Thymus (tissue), 11 donors: ENCODE data around the gene FOXO3. TPM values are rescaled to one million over a fixed set of nuclear protein-coding genes. Genes with fewer than 3 reads are reported as not detected.
A peak's percentile ranks its signal among the peaks of the same experiment; 100 is the strongest.

Source experiments
- DNase-seq, 9 donors: peaks; one replicate each; pipeline ENCODE4 v3.0.0-alpha.2; 2013; ENCODE audit warnings: low spot score in 9 of 9, low read depth in 6 of 9, missing footprints in 1 of 9
- H3K27ac ChIP-seq, 2 donors: one replicate each; pipeline ENCODE4 v1.5.1; 2013; ENCODE audit warnings: control low read depth in 1 of 2, low read depth in 1 of 2, low read length in 1 of 2, mild to moderate bottlenecking in 1 of 2, moderate library complexity in 1 of 2
- H3K27me3 ChIP-seq, 2 donors: one replicate each; pipeline ENCODE4 v1.5.1; 2013; ENCODE audit warnings: low read length in 1 of 2; ENCODE audit not compliant: control insufficient read depth in 2 of 2, insufficient read depth in 1 of 2
- H3K36me3 ChIP-seq, 2 donors: one replicate each; pipeline ENCODE4 v1.5.1; 2013; ENCODE audit warnings: low read length in 1 of 2, mild to moderate bottlenecking in 1 of 2, moderate library complexity in 1 of 2; ENCODE audit not compliant: control insufficient read depth in 2 of 2, insufficient read depth in 2 of 2
- H3K4me1 ChIP-seq, 2 donors: one replicate each; pipeline ENCODE4 v1.5.1; 2013; ENCODE audit warnings: low read length in 2 of 2; ENCODE audit not compliant: control insufficient read depth in 2 of 2, insufficient read depth in 2 of 2
- H3K4me3 ChIP-seq, 2 donors: one replicate each; pipeline ENCODE4 v1.5.1; 2013; ENCODE audit warnings: low read length in 2 of 2, control low read depth in 1 of 2, mild to moderate bottlenecking in 1 of 2
- H3K9me3 ChIP-seq, 2 donors: one replicate each; pipeline ENCODE4 v1.5.1; 2013; ENCODE audit warnings: low read length in 1 of 2, mild to moderate bottlenecking in 1 of 2; ENCODE audit not compliant: control insufficient read depth in 2 of 2, insufficient read depth in 1 of 2
- WGBS: extraction: QIAGEN DNeasy Blood & Tissue Kit; methylation state at CpG from one replicate; pipeline ENCODE4 v1.1.7; 2013; 5-methylcytosine and 5-hydroxymethylcytosine counted together
- polyA plus RNA-seq: library from polyadenylated mRNA; stranded (reverse); fragments of 200-250 nt; gene quantifications from one replicate; pipeline ENCODE4 v1.2.3, GENCODE V29; 2013
- total RNA-seq: library from RNA; stranded (reverse); fragments of 120-200 nt; gene quantifications from one replicate; pipeline ENCODE4 v1.2.4, GENCODE V29; 2013
- donor health status: healthy.

The FOXO3 gene
- total and polyA plus RNA-seq, 2 donors: 11.2 to 33.6 TPM

DNA sequence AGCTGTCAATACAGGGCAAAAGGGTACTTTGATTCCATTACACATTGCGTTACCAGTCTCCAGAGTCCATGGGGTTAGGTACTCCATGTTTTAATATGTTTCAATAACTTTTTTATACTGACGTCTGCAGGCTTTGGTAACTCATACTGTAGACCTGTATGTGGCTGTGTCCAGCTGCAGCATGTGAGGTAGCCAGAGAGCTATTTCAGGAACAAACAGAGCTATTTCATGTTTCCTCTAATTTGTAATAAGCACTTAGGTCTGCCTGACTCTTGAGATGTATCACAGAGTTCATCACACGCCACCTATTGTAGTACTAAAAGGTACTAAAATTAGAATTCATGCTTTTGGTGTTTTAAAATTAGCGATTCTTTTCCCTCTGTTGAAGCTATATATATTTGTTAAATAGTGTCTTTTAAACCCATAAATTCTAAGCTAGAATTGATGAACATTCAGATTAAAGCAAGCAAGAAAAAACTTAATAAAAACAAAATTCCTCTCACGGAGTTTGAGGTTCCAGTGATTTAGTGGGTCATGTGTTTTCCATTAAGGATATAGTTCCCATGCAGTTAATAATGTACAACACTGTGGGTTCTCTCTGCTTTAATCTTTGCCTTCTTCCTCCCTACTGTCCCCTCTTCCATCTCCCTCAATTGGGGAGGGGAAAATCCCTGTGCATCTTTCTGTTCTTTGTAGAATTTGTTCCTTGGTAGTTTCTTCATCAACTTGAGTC is 37.0 kb downstream of the FOXO3 start:
- no peak overlapping the region for H3K27ac ChIP-seq
- no peaks in the 10 kb centered on the region for H3K36me3 ChIP-seq
- DNase-seq: no peak
- peaks cover 19 to 23% of the 10 kb centered on the region in 2 donors for H3K4me1 ChIP-seq
- 95% methylated on average over 5 of the region's 5 CpGs for WGBS
- no peak overlapping the region for H3K4me3 ChIP-seq
- H3K27me3 ChIP-seq: no peaks in the 10 kb centered on the region
- no peaks in the 10 kb centered on the region for H3K9me3 ChIP-seq

DNA sequence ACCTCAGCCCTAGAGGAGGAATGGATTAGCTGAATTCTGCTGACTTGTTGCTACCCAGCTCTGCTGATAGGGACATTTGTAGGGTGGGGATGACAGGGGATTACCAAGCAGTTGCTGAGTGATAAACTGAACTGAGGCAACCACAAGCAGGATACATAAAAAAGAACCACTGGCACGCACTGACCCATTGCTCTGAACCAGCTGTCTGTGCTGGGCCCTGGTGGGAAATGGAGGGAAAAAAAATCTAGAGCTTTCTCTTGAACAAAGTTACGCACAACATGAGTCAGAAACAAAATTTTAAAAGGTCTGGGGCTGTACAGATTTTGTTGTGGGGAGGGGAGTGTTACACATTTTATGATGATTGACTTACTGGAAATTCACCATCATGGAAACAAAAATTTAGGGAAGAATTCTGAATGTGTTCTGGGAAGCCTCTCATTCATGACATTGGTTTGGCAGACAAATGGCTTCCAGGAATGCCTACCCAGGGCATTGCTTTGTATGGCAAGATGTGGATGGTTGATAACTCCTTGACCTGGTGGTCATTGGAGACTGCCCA is 37.7 kb downstream of the FOXO3 start:
- WGBS: 90% methylated on average over 2 of the region's 2 CpGs
- peak overlapping the region in 1 of 2 donors; percentile 47 for H3K27ac ChIP-seq
- H3K4me3 ChIP-seq: no peak overlapping the region
- no peaks in the 10 kb centered on the region for H3K9me3 ChIP-seq
- no peaks in the 10 kb centered on the region for H3K36me3 ChIP-seq
- peaks cover 16 to 19% of the 10 kb centered on the region in 2 donors for H3K4me1 ChIP-seq
- DNase-seq: no peak
- no peaks in the 10 kb centered on the region for H3K27me3 ChIP-seq

- H3K36me3 ChIP-seq: no peaks in the 10 kb centered on the region
- DNase-seq: no peak
- peaks cover 8 to 12% of the 10 kb centered on the region in 2 donors for H3K4me1 ChIP-seq
- no peaks in the 10 kb centered on the region for H3K9me3 ChIP-seq
- no peak overlapping the region for H3K27ac ChIP-seq
- H3K4me3 ChIP-seq: no peak overlapping the region
- no peaks in the 10 kb centered on the region for H3K27me3 ChIP-seq
- WGBS: 98% methylated on average over 5 of the region's 5 CpGs
These were observed 43.4 kb downstream of the FOXO3 start for GRCh38 chr6:108604156-108604555.

GRCh38 chr6:108606250-108606690 is 45.6 kb downstream of the FOXO3 start:
- no peaks in the 10 kb centered on the region for H3K9me3 ChIP-seq
- no peak overlapping the region for H3K27ac ChIP-seq
- no peak for DNase-seq
- H3K27me3 ChIP-seq: no peaks in the 10 kb centered on the region
- WGBS: 91% methylated on average over 3 of the region's 3 CpGs
- H3K4me1 ChIP-seq: peaks cover 20 to 25% of the 10 kb centered on the region in 2 donors
- no peaks in the 10 kb centered on the region for H3K36me3 ChIP-seq
- no peak overlapping the region for H3K4me3 ChIP-seq

GRCh38 chr6:108608453-108609275 is 47.9 kb downstream of the FOXO3 start:
- H3K4me3 ChIP-seq: no peak overlapping the region
- no peaks in the 10 kb centered on the region for H3K9me3 ChIP-seq
- H3K27me3 ChIP-seq: no peaks in the 10 kb centered on the region
- no peaks in the 10 kb centered on the region for H3K36me3 ChIP-seq
- 92% methylated on average over 7 of the region's 7 CpGs for WGBS
- H3K4me1 ChIP-seq: peaks cover 20 to 25% of the 10 kb centered on the region in 2 donors
- peak overlapping the region; percentile 25 to 84 for H3K27ac ChIP-seq
- DNase-seq: no peak

GRCh38 chr6:108609276-108609769 is 48.6 kb downstream of the FOXO3 start:
- 10% methylated on average over 5 of the region's 5 CpGs for WGBS
- Histone ChIP-seq H3K4me3 (no peak overlapping the region), H3K4me1 (peaks cover 20 to 25% of the 10 kb centered on the region in 2 donors), H3K27ac (peak overlapping the region; percentile 3 to 84), H3K9me3 (no peaks in the 10 kb centered on the region), H3K36me3 (no peaks in the 10 kb centered on the region), H3K27me3 (no peaks in the 10 kb centered on the region)
- DNase-seq: peak in 3 of 9 donors; percentile 41 to 75 (median 47)

DNA sequence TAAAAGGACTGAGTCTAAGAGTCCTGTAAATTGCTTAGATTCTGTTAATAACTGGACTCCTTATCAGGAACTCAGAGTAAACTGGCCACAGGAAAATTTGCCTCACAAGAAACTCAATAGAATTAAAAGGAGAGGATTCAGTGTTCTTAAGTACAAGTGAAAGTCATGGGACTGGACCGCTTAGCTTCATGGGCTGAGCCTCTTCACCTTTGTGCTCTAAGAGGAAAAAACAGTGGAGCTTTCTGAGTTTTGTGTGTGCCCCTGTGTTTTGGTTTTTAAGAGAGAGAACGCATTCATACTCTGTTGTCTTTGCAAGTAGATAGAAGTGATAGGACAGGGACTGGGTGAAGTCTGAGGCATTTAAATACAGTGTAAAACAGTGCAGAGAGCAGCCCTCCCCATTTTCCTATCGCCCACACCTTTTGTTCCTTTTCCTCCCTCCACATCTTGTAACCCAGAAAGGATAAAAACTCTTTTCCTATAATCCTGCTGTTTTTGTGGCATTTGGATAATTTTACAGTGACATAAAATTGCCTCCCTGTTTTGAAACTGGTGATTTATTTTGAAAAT is 49.6 kb downstream of the FOXO3 start:
- Histone ChIP-seq H3K4me3 (no peak overlapping the region), H3K36me3 (no peaks in the 10 kb centered on the region), H3K4me1 (peaks cover 20 to 25% of the 10 kb centered on the region in 2 donors), H3K9me3 (no peaks in the 10 kb centered on the region), H3K27me3 (no peaks in the 10 kb centered on the region), H3K27ac (peak overlapping the region in 1 of 2 donors; percentile 84)
- DNase-seq: peak in 1 of 9 donors; percentile 47
- WGBS: 84% methylated on average over 3 of the region's 3 CpGs

- H3K27me3 ChIP-seq: no peaks in the 10 kb centered on the region
- no peaks in the 10 kb centered on the region for H3K9me3 ChIP-seq
- H3K4me3 ChIP-seq: no peak overlapping the region
- DNase-seq: no peak
- H3K36me3 ChIP-seq: no peaks in the 10 kb centered on the region
- H3K4me1 ChIP-seq: peaks cover 20 to 24% of the 10 kb centered on the region in 2 donors
- no peak overlapping the region for H3K27ac ChIP-seq
- WGBS: 72% methylated on average over 4 of the region's 4 CpGs
These were observed 50.4 kb downstream of the FOXO3 start for GRCh38 chr6:108610957-108611586.
